Sigmoid colon (tissue), 4 donors: Measurements from ENCODE around the gene APOD.

Experiments
- CTCF ChIP-seq, 4 experiments: fragments of 450-650 bp in 3 of 4; fragments of 200-600 bp in 1 of 4; IDR thresholded peaks; one replicate each; pipeline ENCODE4 v1.5.1; 2016 to 2019; ENCODE audit warnings: antibody characterized with exemption in 4 of 4, mild to moderate bottlenecking in 3 of 4, moderate library complexity in 2 of 4
- POLR2A ChIP-seq, 2 donors: fragments of 450-650 bp; IDR thresholded peaks; one replicate each; pipeline ENCODE4 v1.6.1; 2016; ENCODE audit warnings: antibody characterized with exemption in 2 of 2, mild to moderate bottlenecking in 2 of 2, moderate library complexity in 2 of 2
- POLR2AphosphoS5 ChIP-seq, 4 donors: sonication (generic); formaldehyde crosslinking; IDR thresholded peaks; one replicate each; pipeline ENCODE4 v1.6.1; 2017; ENCODE audit warnings: antibody characterized with exemption in 4 of 4

- TF ChIP-seq CTCF (IDR thresholded peaks at IDR 0.05) (no peak), POLR2A (IDR thresholded peaks at IDR 0.05) (no peak), POLR2AphosphoS5 (IDR thresholded peaks at IDR 0.05) (no peak)
These were observed 33.7 kb downstream of the APOD start for GRCh38 chr3:195549931-195550519.
